ENCODE measurements around the gene GPR85.

The GPR85 gene

DNA sequence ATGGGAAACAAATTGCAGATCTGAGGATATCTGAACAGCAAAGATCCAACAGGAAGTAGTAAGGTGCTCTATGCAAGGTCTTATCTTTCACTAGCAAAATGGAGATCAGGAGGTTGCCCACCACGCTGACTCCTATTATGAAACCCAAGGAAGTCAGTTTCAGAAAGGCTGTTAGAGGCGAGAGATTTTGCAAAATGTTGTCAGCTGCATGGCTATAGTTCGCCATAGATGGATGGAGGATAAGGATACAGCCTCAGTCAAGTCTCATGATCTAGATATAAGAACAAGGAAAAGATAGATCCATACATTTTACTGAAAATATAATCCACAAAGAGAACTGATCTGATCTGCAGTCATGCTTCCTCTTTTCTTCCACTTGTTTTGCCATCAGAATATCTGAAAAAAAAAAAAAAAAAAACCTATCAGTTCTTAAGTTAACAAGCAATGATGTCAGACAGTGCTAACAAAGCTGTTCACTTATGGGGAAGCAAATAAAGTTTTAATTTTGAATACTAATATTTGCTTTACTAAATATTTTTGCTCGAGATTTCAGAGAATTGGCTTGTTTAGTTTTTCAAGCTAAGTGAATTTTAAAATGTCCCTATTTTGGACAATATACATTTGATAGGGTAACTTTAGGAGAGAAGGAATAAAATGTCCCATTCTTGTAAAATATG lies 2.0 kb downstream of the GPR85 start:
- no peak for TF ChIP-seq CTCF (IDR thresholded peaks at IDR 0.05; ENCODE audit: low read depth, low read length, missing control alignments)
- no peak overlapping the region for H3K4me3 ChIP-seq (replicated peaks; ENCODE audit: low read depth, low read length)
- no peak for DNase-seq (ENCODE audit: extremely low read depth, low read depth)

GRCh38 chr7:113083816-113084495 lies 2.7 kb downstream of the GPR85 start:
- no peak for DNase-seq (ENCODE audit: extremely low read depth, low read depth)
- no peak for TF ChIP-seq CTCF (IDR thresholded peaks at IDR 0.05; ENCODE audit: low read depth, low read length, missing control alignments)
- no peak overlapping the region for H3K4me3 ChIP-seq (replicated peaks; ENCODE audit: low read depth, low read length)

- no peak for DNase-seq (ENCODE audit: extremely low read depth, low read depth)
- H3K4me3 ChIP-seq (replicated peaks; ENCODE audit: low read depth, low read length): no peak overlapping the region
- no peak for TF ChIP-seq CTCF (IDR thresholded peaks at IDR 0.05; ENCODE audit: low read depth, low read length, missing control alignments)
These were observed 3.4 kb downstream of the GPR85 start for GRCh38 chr7:113083132-113083815.

DNA sequence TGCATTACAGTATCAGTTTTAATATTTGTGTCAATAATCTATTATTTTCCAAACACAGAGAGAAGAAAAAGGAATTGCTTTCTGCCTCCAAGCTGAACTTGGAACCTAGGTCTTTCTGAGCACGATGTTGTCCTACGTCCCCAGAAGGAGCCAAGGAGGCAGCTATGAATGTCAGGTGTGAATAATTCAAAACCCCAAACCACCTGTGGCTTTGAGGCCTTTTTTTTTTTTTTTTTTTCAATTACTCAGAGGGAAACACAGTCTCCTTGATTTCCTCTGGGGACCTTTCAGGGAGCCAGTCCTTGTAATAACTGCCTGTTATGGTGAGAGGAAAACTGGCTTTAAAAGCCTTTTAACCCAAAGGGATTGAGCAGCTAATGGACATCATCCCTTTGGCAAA lies 8.3 kb downstream of the GPR85 start:
- no peak overlapping the region for H3K4me3 ChIP-seq (replicated peaks; ENCODE audit: low read depth, low read length)
- no peak for DNase-seq (ENCODE audit: extremely low read depth, low read depth)
- no peak for TF ChIP-seq CTCF (IDR thresholded peaks at IDR 0.05; ENCODE audit: low read depth, low read length, missing control alignments)

DNA sequence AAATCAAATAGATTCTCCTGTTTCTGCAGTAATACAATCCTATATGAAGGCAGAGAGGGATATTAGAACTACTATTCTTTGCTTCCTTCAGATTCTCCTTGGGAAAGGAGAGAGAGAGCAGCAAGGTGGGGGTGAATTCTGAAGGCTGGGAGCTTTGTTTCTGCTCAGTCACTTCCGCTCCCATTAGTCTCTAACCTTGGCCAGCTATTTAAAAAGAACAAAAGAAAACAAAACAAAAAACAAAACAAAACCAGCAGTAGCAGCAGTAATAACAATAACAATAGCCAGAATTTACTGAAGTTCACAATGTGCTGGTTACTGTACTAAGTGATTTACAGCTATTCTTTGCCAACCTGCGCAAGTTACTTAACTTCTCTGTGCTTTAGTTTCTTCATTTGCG lies 9.9 kb downstream of the GPR85 start:
- DNase-seq (ENCODE audit: extremely low read depth, low read depth): no peak
- TF ChIP-seq CTCF (IDR thresholded peaks at IDR 0.05; ENCODE audit: low read depth, low read length, missing control alignments): no peak
- no peak overlapping the region for H3K4me3 ChIP-seq (replicated peaks; ENCODE audit: low read depth, low read length)

GRCh38 chr7:113071465-113071864 lies 15.2 kb downstream of the GPR85 start:
- H3K4me3 ChIP-seq (replicated peaks; ENCODE audit: low read depth, low read length): no peak overlapping the region
- DNase-seq (ENCODE audit: extremely low read depth, low read depth): no peak
- TF ChIP-seq CTCF (IDR thresholded peaks at IDR 0.05; ENCODE audit: low read depth, low read length, missing control alignments): no peak
